HG03520 (cell line): ENCODE data around the gene MGP.

Experiments
- ATAC-seq: cut with Tn5 transposase; IDR thresholded peaks from one replicate; pipeline ENCODE4 v1.9.1; 2021; ENCODE audit warnings: mild to moderate bottlenecking, moderate library complexity; ENCODE audit not compliant: unreplicated experiment

The MGP gene

DNA sequence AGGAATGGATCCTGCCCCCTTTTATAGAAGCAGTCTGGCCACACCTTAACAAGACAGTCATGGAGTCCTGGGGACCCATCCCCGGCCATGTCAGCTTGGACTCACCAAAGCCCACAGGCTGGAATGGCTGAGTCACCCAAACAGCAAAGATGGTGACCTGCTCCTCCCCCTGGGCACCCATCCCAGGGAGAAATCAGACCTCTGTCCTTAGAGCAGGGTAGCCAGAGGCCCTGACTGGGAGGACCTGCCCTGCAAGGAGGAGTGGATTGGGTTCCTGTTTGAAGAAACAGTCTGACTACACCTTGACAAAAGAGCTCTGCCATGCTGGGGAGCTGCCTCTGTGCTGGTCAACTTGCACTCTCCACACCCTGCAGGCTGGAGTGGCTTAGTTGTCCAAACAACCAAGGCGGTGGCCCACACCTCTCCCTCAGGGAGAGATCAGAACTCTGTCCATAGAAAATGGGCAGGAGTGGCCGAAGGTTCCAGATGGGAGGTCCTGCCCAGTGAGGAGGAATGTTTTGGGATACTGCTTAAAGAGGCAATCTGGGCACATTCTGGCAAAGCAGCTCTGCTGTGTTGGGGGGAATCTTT lies 16.6 kb downstream of the MGP start:
- ATAC-seq: no peak

DNA sequence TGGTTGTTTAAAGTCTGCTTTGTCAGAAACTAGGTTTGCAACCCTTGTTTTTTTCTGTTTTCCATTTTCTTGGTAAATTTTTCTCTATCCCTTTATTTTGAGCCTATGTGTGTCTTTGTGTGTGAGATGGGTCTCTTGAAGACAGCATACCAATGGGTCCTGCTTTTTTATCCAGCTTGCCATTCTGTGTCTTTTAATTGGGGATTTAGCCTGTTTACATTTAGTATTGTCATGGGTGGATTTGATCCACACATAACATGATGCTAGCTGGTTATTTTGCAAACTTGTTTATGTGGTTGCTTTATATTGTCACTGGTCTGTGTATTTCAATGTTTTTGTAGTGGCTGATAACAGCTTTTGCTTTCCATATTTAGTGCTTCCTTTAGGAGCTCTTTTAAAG lies 25.2 kb downstream of the MGP start:
- ATAC-seq: no peak

GRCh38 chr12:14858513-14858912 lies 27.1 kb downstream of the MGP start:
- no peak for ATAC-seq

DNA sequence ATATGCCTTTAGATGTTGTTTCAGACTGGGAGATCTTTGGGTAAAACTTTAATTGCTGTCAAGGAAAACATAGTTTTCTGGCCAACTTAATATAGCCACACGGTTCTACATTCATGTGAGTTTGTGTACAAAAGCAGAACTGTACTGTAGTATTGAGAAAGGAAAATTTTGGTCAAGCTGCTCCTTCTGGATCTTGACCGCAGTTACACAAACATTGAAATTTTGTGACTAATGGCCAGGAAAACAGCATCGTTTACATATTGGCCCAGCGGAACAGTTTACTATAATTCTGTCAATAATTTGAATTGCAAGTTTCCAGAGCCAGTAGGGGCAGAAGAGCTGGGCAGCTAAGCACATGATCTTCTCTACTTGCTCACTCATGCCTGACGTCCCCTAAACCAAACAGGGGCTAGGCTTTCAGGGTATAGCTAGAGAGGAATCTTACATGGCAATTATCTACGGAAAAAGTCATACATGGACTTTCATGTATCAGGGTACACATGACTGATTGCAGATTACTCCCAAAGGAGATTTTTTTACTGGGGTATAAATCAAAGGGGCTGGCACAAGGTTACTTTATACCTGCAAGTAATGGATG lies 31.0 kb downstream of the MGP start:
- no peak for ATAC-seq

DNA sequence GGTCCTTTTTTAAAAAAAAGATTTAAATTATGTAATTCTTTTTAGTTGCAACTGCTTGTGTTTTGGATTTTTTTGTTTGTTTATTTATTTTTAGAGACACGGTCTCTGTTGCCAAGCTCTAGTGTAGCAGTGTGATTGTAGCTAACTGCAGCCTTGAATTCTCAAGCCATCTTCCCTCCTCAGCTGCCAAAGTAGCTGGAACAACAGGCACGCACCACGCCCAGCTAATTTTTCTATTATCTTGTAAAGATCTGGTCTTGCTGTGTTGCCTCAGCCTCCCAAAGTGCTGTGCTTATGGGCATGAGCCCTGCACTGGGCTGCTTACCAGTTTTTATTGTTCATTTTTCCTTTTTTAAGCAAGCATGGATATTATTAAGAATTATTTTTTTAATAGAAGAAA lies 31.7 kb downstream of the MGP start:
- no peak for ATAC-seq

DNA sequence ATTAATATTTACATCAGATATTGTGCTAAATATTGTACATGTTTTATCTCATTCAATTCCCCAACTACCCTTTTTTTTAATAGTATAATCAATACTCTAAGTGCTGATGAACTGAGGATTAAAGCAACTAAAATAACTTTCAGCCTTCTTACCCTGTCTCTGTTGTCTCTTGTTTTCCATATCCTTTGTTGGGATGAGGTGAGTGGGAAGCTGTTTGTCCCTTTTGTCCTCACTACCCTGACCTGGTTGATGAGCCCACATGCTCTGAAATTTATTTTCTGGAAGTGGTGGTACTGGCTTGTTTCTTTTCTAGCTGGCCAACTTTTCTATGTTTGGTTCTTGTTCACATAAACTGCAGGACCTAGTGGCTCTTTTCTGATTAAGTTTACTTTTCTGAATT lies 32.8 kb downstream of the MGP start:
- no peak for ATAC-seq

DNA sequence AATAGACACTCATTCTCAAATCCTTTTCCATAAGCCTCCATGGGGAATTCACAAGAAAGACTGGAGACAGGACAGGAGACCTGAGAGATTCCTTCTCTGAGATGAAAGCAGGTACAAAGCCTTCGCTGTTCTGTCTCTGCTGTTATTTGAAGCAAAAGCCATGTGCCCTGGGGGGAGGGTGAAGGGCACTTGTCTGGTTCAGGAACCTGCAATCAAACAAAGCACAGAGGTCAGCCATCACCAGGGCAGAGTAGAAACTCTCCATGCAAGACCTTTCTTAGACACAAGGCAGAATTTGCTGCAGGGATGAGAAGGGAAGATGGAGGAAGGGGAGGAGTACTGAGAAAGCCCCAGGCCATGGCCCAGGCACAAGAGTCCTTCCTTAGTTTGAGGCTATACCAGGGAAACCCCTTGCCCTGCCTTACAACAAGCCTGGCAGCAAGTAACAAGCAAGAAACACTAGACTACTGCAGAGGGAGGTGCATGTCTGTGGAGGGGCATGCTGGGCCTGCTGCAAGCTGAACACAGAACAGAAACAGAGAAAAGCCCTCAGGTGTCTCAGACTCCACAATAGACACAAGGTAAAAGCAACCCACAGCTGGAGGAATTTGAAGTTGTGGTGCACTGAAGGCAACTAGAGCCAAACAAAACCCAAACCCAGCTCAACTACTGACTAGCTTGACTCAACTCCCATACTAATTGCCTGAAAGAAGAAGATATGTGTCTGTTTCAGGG lies 34.6 kb downstream of the MGP start:
- peak; percentile 60 for ATAC-seq

GRCh38 chr12:14849661-14850060 lies 36.0 kb downstream of the MGP start:
- ATAC-seq: no peak

- no peak for ATAC-seq
Measured at GRCh38 chr12:14846876-14847580, 38.6 kb downstream of the MGP start.

- ATAC-seq: no peak
Measured at GRCh38 chr12:14846042-14846587, 39.5 kb downstream of the MGP start.

DNA sequence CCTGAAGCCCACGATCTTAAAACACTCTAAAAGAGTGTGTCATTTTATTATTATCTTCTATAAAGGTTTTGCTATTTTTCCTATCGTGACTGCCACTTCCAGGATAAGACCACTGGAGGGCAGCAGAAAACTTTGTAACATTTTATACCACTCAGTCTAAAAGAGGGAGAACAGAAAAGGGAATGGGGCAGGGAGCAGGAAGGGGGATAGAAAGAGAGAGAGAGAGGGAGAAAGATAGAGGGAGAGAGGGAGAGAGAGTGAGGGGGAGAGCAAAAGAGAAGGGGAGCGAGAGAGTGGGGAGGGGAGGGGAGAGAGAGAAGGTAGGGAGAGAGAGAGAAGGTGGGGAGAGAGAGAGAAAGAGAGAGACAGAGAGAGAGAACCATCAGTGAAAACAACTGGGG lies 40.3 kb downstream of the MGP start:
- no peak for ATAC-seq

GRCh38 chr12:14844401-14844800 lies 41.3 kb downstream of the MGP start:
- no peak for ATAC-seq

DNA sequence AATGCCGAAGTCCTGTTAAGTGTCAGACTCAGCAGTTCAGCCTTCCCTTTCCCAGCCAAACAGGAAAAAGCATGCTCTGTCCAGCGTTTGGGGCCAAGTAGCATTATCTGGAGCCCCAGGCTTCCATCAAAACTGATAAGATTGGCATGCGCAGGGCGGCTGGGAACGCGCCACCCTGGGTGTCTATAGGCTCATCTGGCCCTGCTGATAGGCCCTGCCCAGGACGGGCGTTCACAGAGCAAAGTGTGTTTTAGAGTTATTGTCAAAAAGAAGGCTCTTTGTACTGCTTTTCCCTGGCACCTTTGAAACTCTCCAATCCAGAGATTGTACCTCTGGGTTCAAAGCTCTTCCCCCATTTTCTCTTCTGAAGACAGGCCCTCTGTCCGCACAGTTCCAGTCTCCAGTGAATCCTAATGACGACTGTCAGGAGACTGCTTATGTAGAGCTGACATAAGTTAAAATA lies 42.2 kb downstream of the MGP start, which contains the start of gene ART4:
Gene ART4 (minus strand): TSS at position 102 of the 463 bp plus-strand sequence. CDS start 413 bp downstream, outside the sequence.
- ATAC-seq: no peak

- ATAC-seq: no peak
Measured at GRCh38 chr12:14842315-14842714, 43.3 kb downstream of the MGP start.

DNA sequence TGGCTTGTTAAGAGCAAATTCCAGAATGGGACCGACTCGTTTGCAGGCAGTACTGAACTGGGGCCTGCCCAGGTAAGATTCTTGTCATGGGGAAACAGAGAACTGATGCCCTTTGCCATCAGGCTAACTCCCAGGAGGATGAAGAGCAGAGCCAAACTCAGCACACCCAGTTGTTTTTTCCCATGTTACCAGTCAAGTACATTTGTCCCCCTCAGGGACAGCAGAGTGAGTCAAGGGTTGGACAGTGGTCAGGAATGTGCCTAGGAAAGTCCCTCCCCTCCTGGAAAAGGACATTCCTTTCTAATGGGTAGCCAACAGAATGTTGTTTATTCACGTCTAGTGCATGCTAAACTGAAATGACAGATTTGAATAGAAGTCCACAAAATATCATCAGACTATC lies 43.9 kb downstream of the MGP start:
- ATAC-seq: no peak

DNA sequence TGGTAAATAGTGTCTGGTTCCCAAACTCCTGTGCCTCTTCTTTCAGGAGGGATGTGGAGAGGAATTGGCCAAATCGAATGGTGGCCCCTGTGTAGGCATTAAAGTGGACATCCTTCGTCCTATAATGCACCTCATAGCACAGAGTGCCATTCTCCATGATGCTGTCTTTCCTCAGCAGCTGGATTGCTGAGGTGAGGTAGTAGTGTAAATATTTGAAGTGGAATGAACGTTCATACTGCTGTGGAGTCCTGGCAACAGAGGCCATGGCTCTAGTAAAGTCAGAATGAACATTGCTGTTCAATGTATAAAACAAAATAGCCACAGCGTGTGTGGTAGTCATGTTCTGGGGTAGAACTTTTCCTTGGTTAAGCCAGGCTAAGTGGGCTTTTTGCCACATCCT lies 45.0 kb downstream of the MGP start:
- ATAC-seq: no peak

DNA sequence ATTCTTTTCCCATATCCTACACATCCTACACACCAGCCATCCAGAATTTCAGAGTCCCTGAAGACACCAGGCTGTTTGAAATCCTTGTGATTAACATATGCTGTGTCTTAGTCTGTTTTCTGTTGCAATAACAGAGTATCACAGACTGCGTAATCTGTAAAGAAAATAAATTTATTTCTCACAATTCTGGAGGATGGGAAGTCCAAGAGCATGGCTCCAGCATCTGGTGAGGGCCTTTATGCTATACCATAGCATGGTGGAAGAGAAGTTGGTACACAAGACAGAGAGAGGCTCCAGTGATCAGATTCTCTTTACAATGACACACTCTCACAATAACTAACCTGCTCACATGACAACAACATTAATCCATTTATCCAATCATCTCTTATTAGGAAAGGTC lies 46.4 kb downstream of the MGP start:
- no peak for ATAC-seq

- no peak for ATAC-seq
Measured at GRCh38 chr12:14836336-14837210, 49.1 kb downstream of the MGP start.

GRCh38 chr12:14834509-14834908 lies 51.1 kb downstream of the MGP start:
- ATAC-seq: no peak

GRCh38 chr12:14833952-14834351 lies 51.7 kb downstream of the MGP start:
- no peak for ATAC-seq
